ENCODE data around the gene ACSS3.
"Not testable (repeated sequence)": the region's sequence is repeated elsewhere in the genome, so short reads cannot be mapped to it uniquely, and the experiment has no call there.

The ACSS3 gene

GRCh38 chr12:81167694-81168093, 89.8 kb downstream of the ACSS3 start:
- DNase-seq (ENCODE audit: low read depth), result no peak

GRCh38 chr12:81168445-81168844, 90.6 kb downstream of the ACSS3 start:
- no peak for DNase-seq (ENCODE audit: low read depth)

- no peak for DNase-seq (ENCODE audit: low read depth)
These were observed 92.2 kb downstream of the ACSS3 start for GRCh38 chr12:81170072-81170471.

GRCh38 chr12:81172851-81173250, 95.0 kb downstream of the ACSS3 start:
- DNase-seq (ENCODE audit: low read depth), result no peak

GRCh38 chr12:81174664-81175063, 96.8 kb downstream of the ACSS3 start:
- DNase-seq (ENCODE audit: low read depth), result no peak

GRCh38 chr12:81176796-81177195, 98.9 kb downstream of the ACSS3 start:
- no peak for DNase-seq (ENCODE audit: low read depth)

- DNase-seq (ENCODE audit: low read depth), result no peak
These were observed 103.8 kb downstream of the ACSS3 start for GRCh38 chr12:81181691-81182090.

- DNase-seq (ENCODE audit: low read depth), result no peak
These were observed 109.8 kb downstream of the ACSS3 start for GRCh38 chr12:81187686-81188085.

GRCh38 chr12:81196595-81196994, 118.7 kb downstream of the ACSS3 start:
- no peak for DNase-seq (ENCODE audit: low read depth)

- not testable (repeated sequence) for DNase-seq (ENCODE audit: low read depth)
These were observed 122.7 kb downstream of the ACSS3 start for GRCh38 chr12:81200561-81200960.

- DNase-seq (ENCODE audit: low read depth), result no peak
These were observed 125.9 kb downstream of the ACSS3 start for GRCh38 chr12:81203671-81204204.

- DNase-seq (ENCODE audit: low read depth), result no peak
These were observed 127.5 kb downstream of the ACSS3 start for GRCh38 chr12:81205416-81205815.

- no peak for DNase-seq (ENCODE audit: low read depth)
These were observed 128.6 kb downstream of the ACSS3 start for GRCh38 chr12:81206429-81206828.

- no peak for DNase-seq (ENCODE audit: low read depth)
These were observed 129.3 kb downstream of the ACSS3 start for GRCh38 chr12:81207173-81207572.

GRCh38 chr12:81207664-81208063, 129.8 kb downstream of the ACSS3 start:
- DNase-seq (ENCODE audit: low read depth), result no peak

GRCh38 chr12:81208187-81208911, 130.5 kb downstream of the ACSS3 start:
- no peak for DNase-seq (ENCODE audit: low read depth)

- no peak for DNase-seq (ENCODE audit: low read depth)
These were observed 131.1 kb downstream of the ACSS3 start for GRCh38 chr12:81209012-81209411.

- DNase-seq (ENCODE audit: low read depth), result not testable (repeated sequence)
These were observed 131.9 kb downstream of the ACSS3 start for GRCh38 chr12:81209772-81210225.

- DNase-seq (ENCODE audit: low read depth), result no peak
These were observed 133.4 kb downstream of the ACSS3 start for GRCh38 chr12:81211306-81211705.

- no peak for DNase-seq (ENCODE audit: low read depth)
These were observed 135.3 kb downstream of the ACSS3 start for GRCh38 chr12:81212996-81213696.

GRCh38 chr12:81216739-81217138, 138.9 kb downstream of the ACSS3 start:
- no peak for DNase-seq (ENCODE audit: low read depth)

- no peak for DNase-seq (ENCODE audit: low read depth)
These were observed 143.8 kb downstream of the ACSS3 start for GRCh38 chr12:81221681-81222080.

GRCh38 chr12:81222846-81223592, 145.1 kb downstream of the ACSS3 start:
- DNase-seq (ENCODE audit: low read depth), result no peak

Data from activated T-cell treated with anti-CD3 and anti-CD28 coated beads for 24 hours (primary cell).